Measurements from ENCODE around the gene TPPP2. TPM values are rescaled to one million over a fixed set of nuclear protein-coding genes. Genes with fewer than 3 reads are reported as not detected.

TPPP2 gene
- total RNA-seq, 3 donors from 2014 or later = 0.58 to 2.3 TPM; not detected in 1

DNA sequence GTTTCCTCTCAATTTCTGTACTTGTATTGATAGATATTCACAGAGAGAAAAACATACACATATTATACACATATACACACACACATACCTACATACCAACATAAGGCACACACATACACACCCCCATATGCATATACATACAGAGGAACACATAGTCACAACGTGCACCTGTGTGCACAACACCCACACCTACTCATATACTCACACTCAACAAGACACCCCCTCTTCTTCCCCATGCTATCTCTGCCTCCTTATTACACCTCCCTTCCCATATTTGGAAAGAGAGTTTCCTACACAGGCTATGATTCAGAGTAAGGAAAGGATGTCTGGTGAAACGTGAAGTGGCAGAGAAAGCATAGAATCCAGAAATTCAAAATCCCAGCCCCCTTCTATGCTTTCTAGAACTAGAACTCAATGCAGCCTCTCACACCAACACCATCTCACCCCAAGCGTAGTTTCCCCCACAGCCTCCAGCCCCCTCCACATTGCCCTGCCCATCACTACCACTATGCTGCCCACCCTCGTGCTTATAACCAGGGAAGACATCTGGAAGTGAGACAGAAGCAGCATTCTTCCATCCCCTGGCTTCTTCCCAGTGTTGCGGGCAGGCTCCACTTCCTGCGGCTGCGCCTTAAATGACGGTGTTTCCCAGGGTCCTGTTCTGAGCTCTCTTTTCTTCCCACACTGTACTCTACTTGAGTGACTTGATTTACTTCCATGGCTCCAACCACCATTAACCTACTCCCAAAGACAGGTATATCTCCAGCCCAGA is 30.0 kb downstream of the TPPP2 start:
- TF ChIP-seq, protein P1, sequence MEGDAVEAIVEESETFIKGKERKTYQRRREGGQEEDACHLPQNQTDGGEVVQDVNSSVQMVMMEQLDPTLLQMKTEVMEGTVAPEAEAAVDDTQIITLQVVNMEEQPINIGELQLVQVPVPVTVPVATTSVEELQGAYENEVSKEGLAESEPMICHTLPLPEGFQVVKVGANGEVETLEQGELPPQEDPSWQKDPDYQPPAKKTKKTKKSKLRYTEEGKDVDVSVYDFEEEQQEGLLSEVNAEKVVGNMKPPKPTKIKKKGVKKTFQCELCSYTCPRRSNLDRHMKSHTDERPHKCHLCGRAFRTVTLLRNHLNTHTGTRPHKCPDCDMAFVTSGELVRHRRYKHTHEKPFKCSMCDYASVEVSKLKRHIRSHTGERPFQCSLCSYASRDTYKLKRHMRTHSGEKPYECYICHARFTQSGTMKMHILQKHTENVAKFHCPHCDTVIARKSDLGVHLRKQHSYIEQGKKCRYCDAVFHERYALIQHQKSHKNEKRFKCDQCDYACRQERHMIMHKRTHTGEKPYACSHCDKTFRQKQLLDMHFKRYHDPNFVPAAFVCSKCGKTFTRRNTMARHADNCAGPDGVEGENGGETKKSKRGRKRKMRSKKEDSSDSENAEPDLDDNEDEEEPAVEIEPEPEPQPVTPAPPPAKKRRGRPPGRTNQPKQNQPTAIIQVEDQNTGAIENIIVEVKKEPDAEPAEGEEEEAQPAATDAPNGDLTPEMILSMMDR (IDR thresholded peaks at IDR 0.05) = no peak
- Histone ChIP-seq H3K4me3 (no peak overlapping the region), H3K4me1 (ENCODE audit: low read depth) (peaks cover 12% of the 10 kb centered on the region), H3K36me3 (ENCODE audit: low read depth) (no peaks in the 10 kb centered on the region), H3K9me3 (no peaks in the 10 kb centered on the region)
- DNase-seq (no peak), ATAC-seq (peak; percentile 8)
- intact Hi-C loops (cut with DNase I, micrococcal nuclease) = no loop called here

DNA sequence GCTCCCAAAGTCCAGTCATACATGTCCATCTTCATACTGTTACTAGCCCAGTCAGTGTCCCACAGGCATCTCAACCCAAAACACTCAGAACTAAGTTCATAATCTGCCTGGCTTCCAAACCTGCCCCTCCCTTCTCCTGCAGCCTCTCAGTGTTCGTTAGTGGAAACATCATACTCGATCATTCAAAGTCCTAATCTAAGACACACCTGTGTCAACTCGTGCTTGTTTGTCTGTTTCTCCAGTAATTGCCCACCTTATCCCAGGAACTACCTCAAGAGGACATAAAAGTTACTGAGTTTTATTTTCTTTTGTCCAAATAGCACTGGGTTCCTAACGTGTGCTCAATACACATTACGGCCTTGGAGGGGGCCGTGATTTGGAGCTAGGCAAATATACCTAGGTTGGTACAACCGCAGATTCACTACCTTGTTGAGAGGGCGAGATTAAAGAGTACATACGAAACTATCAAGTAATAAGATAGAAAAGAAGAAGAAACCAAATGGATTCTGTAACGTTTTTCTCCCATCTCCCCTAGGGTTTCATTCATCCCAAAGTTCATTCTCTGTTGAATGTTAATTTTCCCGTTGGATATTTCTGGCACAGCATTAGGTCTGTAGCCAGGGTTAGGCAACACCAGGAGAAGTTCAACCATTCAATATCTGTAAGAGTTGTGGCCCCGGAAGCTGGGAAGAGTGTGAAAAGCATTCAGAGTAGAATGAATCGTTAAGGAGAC is 30.8 kb downstream of the TPPP2 start:
- no peaks in the 10 kb centered on the region for H3K9me3 ChIP-seq
- TF ChIP-seq, protein P1 (IDR thresholded peaks at IDR 0.05) = no peak
- H3K4me1 ChIP-seq (ENCODE audit: low read depth) = peaks cover 7% of the 10 kb centered on the region
- intact Hi-C loops (cut with DNase I, micrococcal nuclease) = no loop called here
- DNase-seq (peak in 1 of 3 donors; percentile 67), ATAC-seq (peak; percentile 69)
- H3K4me3 ChIP-seq = no peak overlapping the region
- H3K36me3 ChIP-seq (ENCODE audit: low read depth) = no peaks in the 10 kb centered on the region

DNA sequence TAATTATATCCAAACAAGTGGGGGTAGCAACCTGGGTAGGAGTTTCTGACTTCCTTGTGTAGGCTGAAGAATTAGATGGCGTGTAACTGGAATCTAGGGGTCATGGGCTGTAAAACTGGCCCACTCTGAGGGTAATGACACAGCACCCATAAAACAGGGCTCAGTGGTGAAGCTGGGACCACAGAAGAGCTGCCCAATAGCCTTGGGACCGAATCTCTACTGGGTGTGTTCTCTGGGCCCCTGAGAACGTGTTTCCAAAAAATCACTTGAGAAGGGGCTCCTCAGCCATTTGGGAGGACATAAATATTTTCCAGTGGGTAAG is 31.3 kb downstream of the TPPP2 start:
- TF ChIP-seq, protein P1 (IDR thresholded peaks at IDR 0.05) = no peak
- Histone ChIP-seq H3K4me3 (no peak overlapping the region), H3K4me1 (ENCODE audit: low read depth) (peaks cover 3% of the 10 kb centered on the region), H3K36me3 (ENCODE audit: low read depth) (no peaks in the 10 kb centered on the region), H3K9me3 (no peaks in the 10 kb centered on the region)
- intact Hi-C loops (cut with DNase I, micrococcal nuclease) = no loop called here
- ATAC-seq (no peak), DNase-seq (no peak)

DNA sequence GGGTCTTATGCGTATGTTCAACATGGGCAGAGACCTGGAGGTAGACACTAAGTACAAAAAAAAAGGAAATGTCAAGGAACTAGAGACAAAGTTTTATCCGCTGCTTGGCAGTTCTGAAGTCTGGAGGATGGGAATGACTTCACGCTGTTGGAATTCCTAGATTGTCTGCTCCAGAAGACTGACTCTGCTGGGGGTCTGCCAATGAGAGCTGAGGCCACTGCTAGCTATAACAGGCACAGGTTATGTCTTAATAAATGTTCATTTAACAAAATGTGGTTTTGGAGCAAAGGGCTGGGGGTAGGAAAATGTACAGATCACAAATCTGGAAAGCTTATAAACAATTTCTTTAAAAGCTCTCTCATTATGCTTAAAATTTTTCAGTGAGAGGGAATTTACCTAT is 33.5 kb downstream of the TPPP2 start:
- no peaks in the 10 kb centered on the region for H3K36me3 ChIP-seq (ENCODE audit: low read depth)
- no peak for DNase-seq
- H3K4me1 ChIP-seq (ENCODE audit: low read depth) = peaks cover 1% of the 10 kb centered on the region
- TF ChIP-seq, protein P1 (IDR thresholded peaks at IDR 0.05) = no peak
- intact Hi-C loops (cut with DNase I, micrococcal nuclease) = no loop called here
- ATAC-seq = no peak
- H3K4me3 ChIP-seq = no peak overlapping the region
- H3K9me3 ChIP-seq = no peaks in the 10 kb centered on the region

DNA sequence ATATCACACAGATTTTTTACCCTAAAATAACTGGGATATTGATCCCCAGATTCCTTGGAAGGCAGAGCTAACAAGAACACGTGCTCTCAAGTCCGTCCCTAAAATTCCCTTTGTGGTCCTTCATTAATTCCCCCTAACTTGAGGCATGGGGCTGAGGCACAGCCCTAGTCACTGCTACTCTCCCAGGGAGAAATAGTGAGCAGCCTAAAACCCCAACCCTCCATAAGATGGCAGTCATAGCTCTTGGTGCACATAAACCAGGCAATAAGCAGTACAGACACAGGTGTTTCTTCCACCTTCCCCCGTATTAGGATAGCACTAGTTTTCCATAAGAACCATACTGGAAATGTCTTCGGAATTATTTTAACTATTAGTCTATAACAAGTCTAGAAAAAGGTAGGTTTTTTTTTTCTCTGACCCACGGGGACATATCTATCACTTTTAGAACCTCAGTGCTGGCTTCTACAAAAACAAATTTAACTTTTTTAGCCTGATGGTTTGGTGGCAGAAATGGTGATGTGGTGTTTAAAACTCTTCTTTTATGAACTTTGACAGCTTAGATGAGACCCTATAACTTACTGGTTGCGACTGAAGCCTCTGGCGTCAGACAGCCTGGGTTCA is 37.0 kb downstream of the TPPP2 start:
- H3K4me1 ChIP-seq (ENCODE audit: low read depth) = peaks cover 21% of the 10 kb centered on the region
- DNase-seq (peak in 1 of 3 donors; percentile 28), ATAC-seq (no peak)
- H3K36me3 ChIP-seq (ENCODE audit: low read depth) = no peaks in the 10 kb centered on the region
- TF ChIP-seq, protein P1 (IDR thresholded peaks at IDR 0.05) = no peak
- no peaks in the 10 kb centered on the region for H3K9me3 ChIP-seq
- intact Hi-C loops (cut with DNase I, micrococcal nuclease) = no loop called here
- H3K4me3 ChIP-seq = no peak overlapping the region

Data from mucosa of descending colon (tissue), 3 donors.